MCF 10A (cell line): Measurements from ENCODE around the gene SGSM1. TPM values are rescaled to one million over a fixed set of nuclear protein-coding genes. Genes with fewer than 3 reads are reported as not detected.

Source experiments
- BruUV-seq: library from RNA; stranded (reverse); fragments of 400-500 nt; replicated peaks from 2 replicates; lab custom pipeline; 2021; lab: Mats Ljungman, UMichigan
- CTCF ChIA-PET: fragments of 300-600 bp; sonication (Branson Sonifier 250); formaldehyde crosslinking; extraction: SDS; loops from one replicate; lab custom pipeline; 2021; ENCODE audit warnings: antibody characterized with exemption, inconsistent platforms; lab: Yijun Ruan, JAX
- POLR2A ChIA-PET: fragments of 300-600, 350-650 bp; sonication (Branson Sonifier 250); formaldehyde crosslinking; extraction: SDS; loops from one replicate; lab custom pipeline; 2020; ENCODE audit warnings: antibody characterized with exemption, inconsistent platforms; lab: Yijun Ruan, JAX
- DNase-seq: peaks from one replicate; pipeline ENCODE4 v3.0.0-alpha.2; 2018; ENCODE audit not compliant: unreplicated experiment
- H3K27ac Mint-ChIP-seq: one replicate; pipeline ENCODE4 v1.8.0; 2022; ENCODE audit warnings: mild to moderate bottlenecking, low read depth, mixed read lengths; ENCODE audit not compliant: unreplicated experiment
- H3K27me3 Mint-ChIP-seq: one replicate; pipeline ENCODE4 v1.8.0; 2022; ENCODE audit warnings: mixed read lengths; ENCODE audit not compliant: insufficient read depth, unreplicated experiment
- H3K36me3 Mint-ChIP-seq: one replicate; pipeline ENCODE4 v1.8.0; 2022; ENCODE audit warnings: mild to moderate bottlenecking, moderate library complexity, mixed read lengths; ENCODE audit not compliant: insufficient read depth, unreplicated experiment
- H3K4me1 Mint-ChIP-seq: one replicate; pipeline ENCODE4 v1.8.0; 2022; ENCODE audit warnings: mixed read lengths; ENCODE audit not compliant: insufficient read depth, unreplicated experiment
- H3K4me3 Mint-ChIP-seq: one replicate; pipeline ENCODE4 v1.8.0; 2022; ENCODE audit warnings: mild to moderate bottlenecking, moderate library complexity, mixed read lengths; ENCODE audit not compliant: unreplicated experiment
- H3K9me3 Mint-ChIP-seq: one replicate; pipeline ENCODE4 v1.8.0; 2022; ENCODE audit warnings: mixed read lengths; ENCODE audit not compliant: unreplicated experiment
- CTCF ChIP-seq: fragments of 200-600 bp; IDR thresholded peaks from one replicate; pipeline ENCODE4 v1.8.0; 2022; ENCODE audit warnings: antibody characterized with exemption, mild to moderate bottlenecking; ENCODE audit not compliant: unreplicated experiment
- intact Hi-C: fragments of 100-400 bp; cut with micrococcal nuclease; formaldehyde crosslinking; loops from 2 replicates; pipeline ENCODE4 v1.14.1; 2022
- total RNA-seq: library from RNA; stranded (reverse); gene quantifications from 2 replicates; pipeline ENCODE4 v1.2.3, GENCODE V29; 2022

SGSM1 gene
- total RNA-seq, 1 experiment from 2014 or later: 0.14 TPM

DNA sequence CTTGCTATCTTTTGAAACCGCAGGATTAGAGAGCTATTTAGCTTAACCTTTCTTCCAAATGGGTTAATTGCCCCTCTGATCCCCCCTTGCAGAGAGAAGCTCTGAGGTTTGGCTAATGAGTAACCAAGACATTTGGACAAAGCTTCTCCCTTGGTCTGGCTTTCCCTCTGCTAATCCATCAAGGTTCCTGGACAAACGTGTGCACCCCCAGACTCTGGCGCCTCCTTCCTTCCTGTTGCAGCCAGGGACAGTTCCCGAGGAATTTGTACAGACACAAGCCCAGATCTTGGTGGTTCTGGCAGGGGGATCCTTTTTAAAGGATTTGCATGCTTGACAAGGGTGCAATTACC is 148.1 kb downstream of the SGSM1 start:
- CTCF ChIA-PET: interaction anchor here (0.9 to 2.9 kb wide), 14 partner anchors 9 to 178 kb away, joined by 3 to 11 read pairs (median 5); no protein-coding TSS in a partner anchor
- TSS peak; percentile 43 for BruUV-seq

GRCh38 chr22:24954856-24955255 is 148.8 kb downstream of the SGSM1 start:
- BruUV-seq: no TSS peak
- DNase-seq: no peak
- Mint-ChIP-seq H3K27ac (peak overlapping the region; percentile 40), H3K4me3 (peak overlapping the region; percentile 85), H3K9me3 (no peaks in the 10 kb centered on the region), H3K36me3 (peaks cover 7% of the 10 kb centered on the region), H3K4me1 (peaks cover 45% of the 10 kb centered on the region), H3K27me3 (no peaks in the 10 kb centered on the region)
- ChIA-PET CTCF (interaction anchor here (0.6 to 2.9 kb wide), 7 partner anchors 11 to 103 kb away, joined by 3 to 11 read pairs (median 5); no protein-coding TSS in a partner anchor), POLR2A (interaction anchor here (1.2 to 3.8 kb wide), 7 partner anchors 13 to 97 kb away, joined by 5 to 50 read pairs (median 14); no protein-coding TSS in a partner anchor)
- no peak for TF ChIP-seq CTCF
- intact Hi-C loops: no loop called here

More for the DNA sequence above, 148.1 kb downstream of the SGSM1 start:
- Mint-ChIP-seq H3K27ac (peak overlapping the region; percentile 94), H3K9me3 (no peaks in the 10 kb centered on the region), H3K36me3 (peaks cover 7% of the 10 kb centered on the region), H3K4me1 (peaks cover 47% of the 10 kb centered on the region), H3K4me3 (peak overlapping the region; percentile 85), H3K27me3 (no peaks in the 10 kb centered on the region)
- POLR2A ChIA-PET: interaction anchor here (0.7 to 3.8 kb wide), 14 partner anchors 8 to 399 kb away, joined by 3 to 50 read pairs (median 7); partner anchors contain the start of gene GUCD1
- no peak for DNase-seq
- intact Hi-C loops: no loop called here
- TF ChIP-seq CTCF: no peak

DNA sequence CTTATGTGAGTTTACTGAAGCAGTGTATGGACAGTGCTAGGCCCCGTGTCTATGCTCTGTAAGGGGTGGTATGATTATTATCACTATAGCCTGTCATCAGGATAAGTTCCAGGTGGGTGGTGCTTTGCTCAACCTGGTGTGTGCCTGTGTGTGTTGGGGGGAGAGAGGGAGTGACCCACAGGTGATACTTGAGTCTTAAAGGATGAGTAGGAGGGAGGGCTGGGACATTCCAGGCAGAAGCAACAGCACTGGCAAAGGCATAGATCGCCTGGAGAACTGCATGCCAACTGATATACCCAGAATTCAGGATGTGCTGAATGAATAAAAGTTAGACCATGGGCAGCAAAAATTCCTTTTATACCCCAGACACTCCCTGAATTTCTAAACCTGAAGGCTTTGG is 151.0 kb downstream of the SGSM1 start:
- no peak for TF ChIP-seq CTCF
- no peak for DNase-seq
- Mint-ChIP-seq H3K36me3 (peaks cover 15% of the 10 kb centered on the region), H3K4me1 (peaks cover 35% of the 10 kb centered on the region), H3K4me3 (no peak overlapping the region), H3K27ac (peak overlapping the region; percentile 40), H3K9me3 (no peaks in the 10 kb centered on the region), H3K27me3 (no peaks in the 10 kb centered on the region)
- no TSS peak for BruUV-seq
- ChIA-PET POLR2A (interaction anchor here (1.0 kb wide), 1 partner anchor 9 kb away, joined by 3 read pairs; no protein-coding TSS in a partner anchor), CTCF (no interaction called here)
- intact Hi-C loops: no loop called here

- TF ChIP-seq CTCF: no peak
- Mint-ChIP-seq H3K27ac (peak overlapping the region; percentile 52), H3K4me1 (peaks cover 19% of the 10 kb centered on the region), H3K27me3 (no peaks in the 10 kb centered on the region), H3K4me3 (no peak overlapping the region), H3K36me3 (peaks cover 26% of the 10 kb centered on the region), H3K9me3 (no peaks in the 10 kb centered on the region)
- ChIA-PET POLR2A (interaction anchor here (1.0 kb wide), 1 partner anchor 7 kb away, joined by 3 read pairs; no protein-coding TSS in a partner anchor), CTCF (interaction anchor here (0.6 to 1.7 kb wide), 6 partner anchors 9 to 149 kb away, joined by 3 to 8 read pairs (median 4); partner anchors contain the start of gene KIAA1671)
- BruUV-seq: no TSS peak
- intact Hi-C loops: no loop called here
- no peak for DNase-seq
Observed at GRCh38 chr22:24961217-24961844, 155.3 kb downstream of the SGSM1 start.
